A549 (cell line): ENCODE measurements around the gene SERTAD4. TPM values are rescaled to one million over a fixed set of nuclear protein-coding genes. Genes with fewer than 3 reads are reported as not detected.

ENCODE experiments used
- ATAC-seq, 2 experiments: fragments of 200-7000 bp in 1 of 2; fragments of >200 bp in 1 of 2; cut with Nextera tagmentation in 1 of 2; cut with Tn5 transposase in 1 of 2; 3 replicates each; pipeline versions ENCODE4 v1.8.0 to v1.9.1; 2018 to 2020; ENCODE audit warnings: mild to moderate bottlenecking in 1 of 2, moderate library complexity in 1 of 2
- CTCF ChIA-PET: fragments of 300-600 bp; sonication (Branson Sonifier 250); formaldehyde crosslinking; extraction: SDS; loops from one replicate; lab custom pipeline; 2021; ENCODE audit warnings: antibody characterized with exemption, inconsistent platforms; lab: Yijun Ruan, JAX
- POLR2A ChIA-PET: fragments of 350-600 bp; formaldehyde crosslinking; extraction: SDS; loops from one replicate; lab custom pipeline; 2021; ENCODE audit warnings: antibody characterized with exemption, inconsistent platforms; lab: Yijun Ruan, JAX
- DNase-seq, 2 experiments: peaks; one replicate each; pipeline versions ENCODE4 v3.0.0 to v3.0.0-alpha.2; 2011 to 2016; ENCODE audit warnings: low read depth in 1 of 2, low spot score in 1 of 2
- FAIRE-seq: peaks from 2 replicates; lab custom pipeline; 2011; peaks lifted over from hg19 to GRCh38; lab: Jason Lieb, UNC
- H3K27ac ChIP-seq, 2 experiments: fragments of >200 bp; sonication (Bioruptor Twin); formaldehyde crosslinking; 3 replicates each; pipeline ENCODE4 v1.5.1; 2016 to 2017
- H3K4me1 ChIP-seq: fragments of >200 bp; sonication (Bioruptor Twin); formaldehyde crosslinking; 3 replicates; pipeline ENCODE4 v1.6.1; 2016
- H3K4me2 ChIP-seq: fragments of >200 bp; sonication (Bioruptor Twin); formaldehyde crosslinking; 3 replicates; pipeline ENCODE4 v1.6.1; 2016
- H3K4me3 ChIP-seq: fragments of >200 bp; sonication (Bioruptor Twin); formaldehyde crosslinking; 3 replicates; pipeline ENCODE4 v1.5.1; 2016
- H3K9me3 ChIP-seq: fragments of >200 bp; sonication (Bioruptor Twin); formaldehyde crosslinking; 3 replicates; pipeline ENCODE4 v1.6.1; 2016
- BCL3 ChIP-seq: fragments of >200 bp; sonication (Bioruptor Twin); formaldehyde crosslinking; IDR thresholded peaks from 3 replicates; pipeline ENCODE4 v1.6.1; 2016
- BHLHE40 ChIP-seq: IDR thresholded peaks from 2 replicates; pipeline ENCODE4 v1.6.1; 2012; ENCODE audit warnings: low read depth, low read length, inconsistent platforms
- CBX2 ChIP-seq: fragments of 200-600 bp; sonication (generic); IDR thresholded peaks from 2 replicates; pipeline ENCODE4 v1.6.1; 2016; ENCODE audit warnings: low read depth, mild to moderate bottlenecking, borderline replicate concordance
- CHD2 ChIP-seq: fragments of 150-350 bp; IDR thresholded peaks from 2 replicates; pipeline ENCODE4 v1.6.1; 2014; ENCODE audit warnings: low read length; ENCODE audit not compliant: partially characterized antibody
- E2F6 ChIP-seq: IDR thresholded peaks from 2 replicates; pipeline ENCODE4 v1.6.1; 2012; ENCODE audit warnings: low read depth, borderline replicate concordance
- EHMT2 ChIP-seq: fragments of 200-600 bp; sonication (generic); IDR thresholded peaks from 2 replicates; pipeline ENCODE4 v1.6.1; 2016; ENCODE audit warnings: antibody characterized with exemption, low read depth, mild to moderate bottlenecking, moderate library complexity
- ELK1 ChIP-seq: fragments of 150-350 bp; IDR thresholded peaks from 2 replicates; pipeline ENCODE4 v1.6.1; 2014; ENCODE audit warnings: low read depth, mild to moderate bottlenecking, low read length
- EP300 ChIP-seq, 2 experiments: fragments of >200 bp; sonication (Bioruptor Twin); formaldehyde crosslinking; IDR thresholded peaks; 2 replicates in 1 of 2; 3 replicates in 1 of 2; pipeline ENCODE4 v1.6.1; 2016 to 2017
- ESRRA ChIP-seq: fragments of 150-350 bp; IDR thresholded peaks from 2 replicates; pipeline ENCODE4 v1.6.1; 2014; ENCODE audit warnings: mild to moderate bottlenecking, low read length, borderline replicate concordance
- FOSB ChIP-seq: fragments of 250-450 bp; sonication (Bioruptor Pico); IDR thresholded peaks from 2 replicates; pipeline ENCODE4 v1.5.0; 2020; ENCODE audit warnings: mild to moderate bottlenecking, moderate library complexity
- FOXS1 ChIP-seq: fragments of 250-450 bp; sonication (Bioruptor Pico); IDR thresholded peaks from 2 replicates; pipeline ENCODE4 v1.5.0; 2020; ENCODE audit warnings: mild to moderate bottlenecking, moderate library complexity
- GATA3 ChIP-seq: IDR thresholded peaks from 2 replicates; pipeline ENCODE4 v1.6.1; 2012; ENCODE audit warnings: borderline replicate concordance
- HDAC2 ChIP-seq: fragments of 200-600 bp; sonication (generic); IDR thresholded peaks from 2 replicates; pipeline ENCODE4 v1.6.1; 2016
- HOXA7 ChIP-seq: fragments of 250-450 bp; sonication (Bioruptor Pico); IDR thresholded peaks from 2 replicates; pipeline ENCODE4 v1.5.0; 2020; ENCODE audit warnings: mild to moderate bottlenecking, moderate library complexity
- JUNB ChIP-seq: fragments of >200 bp; sonication (Bioruptor Twin); formaldehyde crosslinking; IDR thresholded peaks from 2 replicates; pipeline ENCODE4 v1.6.1; 2016
- MAFK ChIP-seq: fragments of 450-650 bp; IDR thresholded peaks from 2 replicates; pipeline ENCODE4 v1.6.1; 2014; ENCODE audit not compliant: partially characterized antibody
- MAX ChIP-seq: IDR thresholded peaks from 2 replicates; pipeline ENCODE4 v1.6.1; 2012
- MYC ChIP-seq: IDR thresholded peaks from 2 replicates; pipeline ENCODE4 v1.6.1; 2012; ENCODE audit warnings: mild to moderate bottlenecking, inconsistent platforms, low read length, improper control_type of control experiment, borderline replicate concordance
- NFE2L2 ChIP-seq: fragments of 150-350 bp; conservative IDR thresholded peaks from 2 replicates; pipeline ENCODE4 v1.6.1; 2014; ENCODE audit warnings: low read length
- NPAS2 ChIP-seq: fragments of 250-450 bp; sonication (Bioruptor Pico); IDR thresholded peaks from 2 replicates; pipeline ENCODE4 v1.8.0; 2022; ENCODE audit warnings: mild to moderate bottlenecking, moderate library complexity, borderline replicate concordance
- NR3C1 ChIP-seq: fragments of >200 bp; sonication (Bioruptor Twin); formaldehyde crosslinking; IDR thresholded peaks from 3 replicates; pipeline ENCODE4 v1.6.1; 2017
- PHF8 ChIP-seq: fragments of 200-600 bp; sonication (generic); IDR thresholded peaks from 2 replicates; pipeline ENCODE4 v1.6.1; 2016; ENCODE audit warnings: low read depth, mild to moderate bottlenecking, antibody characterized with exemption, moderate library complexity, borderline replicate concordance
- POLR2A ChIP-seq: IDR thresholded peaks from 2 replicates; pipeline ENCODE4 v1.6.1; 2012; ENCODE audit warnings: mild to moderate bottlenecking, low read length
- RAD21 ChIP-seq, 2 experiments: fragments of >200 bp in 1 of 2; sonication (Bioruptor Twin) in 1 of 2; formaldehyde crosslinking in 1 of 2; IDR thresholded peaks in 1 of 2; conservative IDR thresholded peaks in 1 of 2; 2 replicates in 1 of 2; 3 replicates in 1 of 2; pipeline ENCODE4 v1.6.1; 2012 to 2018; ENCODE audit warnings: inconsistent platforms in 1 of 2
- RCOR1 ChIP-seq: fragments of 150-350 bp; IDR thresholded peaks from 2 replicates; pipeline ENCODE4 v1.6.1; 2014; ENCODE audit warnings: antibody characterized with exemption, low read length, low read depth
- RFX5 ChIP-seq: fragments of 450-650 bp; IDR thresholded peaks from 2 replicates; pipeline ENCODE4 v1.7.1; 2014; ENCODE audit warnings: antibody characterized with exemption, mild to moderate bottlenecking, moderate library complexity
- RNF2 ChIP-seq: fragments of 200-600 bp; sonication (generic); IDR thresholded peaks from 2 replicates; pipeline ENCODE4 v1.6.1; 2016; ENCODE audit warnings: low read depth, mild to moderate bottlenecking, antibody characterized with exemption, moderate library complexity, borderline replicate concordance
- SREBF2 ChIP-seq: fragments of 450-650 bp; IDR thresholded peaks from 2 replicates; pipeline ENCODE4 v1.6.1; 2014; ENCODE audit warnings: mild to moderate bottlenecking, moderate library complexity
- TFCP2L1 ChIP-seq: fragments of 250-450 bp; sonication (Bioruptor Pico); IDR thresholded peaks from 2 replicates; pipeline ENCODE4 v1.5.0; 2021; ENCODE audit warnings: mild to moderate bottlenecking
- TP53 ChIP-seq: fragments of 250-450 bp; sonication (Bioruptor Pico); IDR thresholded peaks from 2 replicates; pipeline ENCODE4 v1.5.0; 2021; ENCODE audit warnings: mild to moderate bottlenecking, moderate library complexity
- WGBS: methylation state at CpG from one replicate; pipeline ENCODE4 v1.1.6; 2017; ENCODE audit errors: missing lambda C conversion rate; 5-methylcytosine and 5-hydroxymethylcytosine counted together
- polyA plus RNA-seq, 4 experiments: library from polyadenylated mRNA; depleted of rRNA in 3 of 4; stranded (reverse); fragments of >200 nt; fragmentation: RNase III in 1 of 4; extraction: RNeasy Plus Mini Kit Qiagen cat#74134 plus additional on column Dnase treatment in 1 of 4; gene quantifications; 2 replicates in 3 of 4; 3 replicates in 1 of 4; pipeline ENCODE4 v1.2.3, GENCODE V29; 2011 to 2017

The SERTAD4 gene
- polyA plus RNA-seq, 2 of the 4 experiments (the other 2 are of a cell fraction): 0.62 to 0.71 TPM

GRCh38 chr1:210234329-210234757 lies 1.7 kb downstream of the SERTAD4 start (continued):
- TF ChIP-seq CBX2 (no peak), CHD2 (no peak), HDAC2 (no peak), BCL3 (no peak)

- no peak for FAIRE-seq
- ATAC-seq: no peak
- POLR2A ChIA-PET: no interaction called here
- CTCF ChIA-PET: interaction anchor here (1.5 kb wide), 1 partner anchor 13 kb away, joined by 3 read pairs; no protein-coding TSS in a partner anchor
- H3K4me1 ChIP-seq: peaks cover 22% of the 10 kb centered on the region
- no peak overlapping the region for H3K4me3 ChIP-seq
- no peaks in the 10 kb centered on the region for H3K9me3 ChIP-seq
- 90% methylated on average over 3 of the region's 3 CpGs for WGBS
- no peak for DNase-seq
- H3K27ac ChIP-seq: no peak overlapping the region
- TF ChIP-seq MYC (no peak), E2F6 (no peak), MAX (no peak), PHF8 (no peak), FOXS1 (CRISPR knock-in tag) (no peak), NR3C1 (no peak), HOXA7 (CRISPR knock-in tag) (no peak), NPAS2 (CRISPR knock-in tag) (no peak), RNF2 (no peak), RCOR1 (no peak), BHLHE40 (no peak), TP53 (no peak), GATA3 (no peak)
- TF ChIP-seq, all 56 proteins: peak for 0
- H3K4me2 ChIP-seq: no peak overlapping the region
Measured at GRCh38 chr1:210235363-210236053, 2.9 kb downstream of the SERTAD4 start.

DNA sequence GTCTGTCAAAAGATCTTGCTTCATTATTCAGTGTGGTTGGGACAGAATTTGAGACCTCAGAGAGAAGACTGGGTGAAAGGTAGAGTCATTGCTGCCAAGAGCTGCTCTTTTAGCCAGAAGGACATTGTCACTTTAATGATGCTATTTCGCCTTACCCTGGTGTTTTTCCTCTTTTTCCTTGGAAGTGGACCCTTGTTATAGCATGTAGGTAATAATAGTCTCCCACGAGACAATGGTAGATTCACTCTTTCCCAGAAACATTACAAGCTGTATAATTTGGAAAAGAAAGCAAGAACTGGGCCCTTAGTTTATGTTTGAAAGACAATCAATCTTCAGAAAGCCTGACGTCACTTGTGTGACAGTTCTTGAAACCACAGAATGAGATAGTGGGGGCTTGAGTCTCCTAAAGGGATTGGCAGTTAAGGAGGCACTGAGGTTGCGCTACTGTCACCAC lies 3.8 kb downstream of the SERTAD4 start:
- no peak overlapping the region for H3K27ac ChIP-seq
- 70% methylated on average over 4 of the region's 4 CpGs for WGBS
- DNase-seq: no peak
- peaks cover 22% of the 10 kb centered on the region for H3K4me1 ChIP-seq
- H3K4me3 ChIP-seq: no peak overlapping the region
- no peaks in the 10 kb centered on the region for H3K9me3 ChIP-seq
- no peak for FAIRE-seq
- CTCF ChIA-PET: interaction anchor here (1.3 kb wide), 1 partner anchor 74 kb away, joined by 4 read pairs; no protein-coding TSS in a partner anchor
- no peak overlapping the region for H3K4me2 ChIP-seq
- ATAC-seq: no peak
- POLR2A ChIA-PET: no interaction called here
- TF ChIP-seq ESRRA: no peak
- no peak for TF ChIP-seq POLR2A
- TF ChIP-seq TFCP2L1 (CRISPR knock-in tag): no peak
- TF ChIP-seq NR3C1: no peak
- no peak for TF ChIP-seq EP300 (IDR thresholded peaks at IDR 0.05)
- no peak for TF ChIP-seq GATA3
- TF ChIP-seq EHMT2: no peak
- no peak for TF ChIP-seq MAFK
- TF ChIP-seq RFX5: no peak
- TF ChIP-seq FOSB (CRISPR knock-in tag): no peak
- TF ChIP-seq RAD21 (conservative IDR thresholded peaks at IDR 0.05 in 1 of 2, IDR thresholded peaks at IDR 0.05 in 1 of 2): no peak
- TF ChIP-seq JUNB: no peak
- TF ChIP-seq ELK1: no peak
- no peak for TF ChIP-seq NFE2L2
- TF ChIP-seq SREBF2: no peak
